AG04450 (cell line): Measurements from ENCODE around the gene MTHFS. TPM values are rescaled to one million over a fixed set of nuclear protein-coding genes. Genes with fewer than 3 reads are reported as not detected.
"Not testable (repeated sequence)": the region's sequence is repeated elsewhere in the genome, so short reads cannot be mapped to it uniquely, and the experiment has no call there.

Source experiments
- CTCF ChIA-PET: fragments of 300-600, 350-600 bp; formaldehyde crosslinking; extraction: SDS; loops from one replicate; lab custom pipeline; 2022; ENCODE audit warnings: antibody characterized with exemption, inconsistent platforms; lab: Charles Lee
- POLR2A ChIA-PET: fragments of 350-600 bp; formaldehyde crosslinking; extraction: SDS; loops from one replicate; lab custom pipeline; 2021; ENCODE audit warnings: antibody characterized with exemption, inconsistent platforms; lab: Yijun Ruan, JAX
- DNase-seq: peaks from one replicate; pipeline ENCODE4 v3.0.0-alpha.2; 2011; ENCODE audit warnings: low read depth, low spot score
- H3K27ac ChIP-seq: one replicate; pipeline ENCODE4 v1.5.1; 2012; ENCODE audit warnings: low read depth, low read length, control low read depth
- H3K27me3 ChIP-seq: one replicate; pipeline ENCODE4 v1.6.0; 2012; ENCODE audit warnings: low read length; ENCODE audit not compliant: control insufficient read depth, insufficient read depth
- H3K4me3 ChIP-seq: 2 replicates; pipeline ENCODE4 v1.5.1; 2011; ENCODE audit warnings: mild to moderate bottlenecking, low read depth, low read length, control low read depth
- H3K9me3 ChIP-seq: 2 replicates; pipeline ENCODE4 v1.5.1; 2012; ENCODE audit warnings: low read length; ENCODE audit not compliant: control insufficient read depth, insufficient read depth
- polyA plus RNA-seq: library from polyadenylated mRNA; depleted of rRNA; stranded (reverse); fragments of >200 nt; gene quantifications from 2 replicates; pipeline ENCODE4 v1.2.3, GENCODE V29; 2011
- TF ChIP-seq, protein P1 (sequence below): IDR thresholded peaks from 2 replicates; pipeline ENCODE4 v1.5.1; 2011; ENCODE audit warnings: low read depth, low read length, control low read depth, inconsistent platforms

MTHFS gene
- polyA plus RNA-seq, 1 experiment = 20.0 TPM

DNA sequence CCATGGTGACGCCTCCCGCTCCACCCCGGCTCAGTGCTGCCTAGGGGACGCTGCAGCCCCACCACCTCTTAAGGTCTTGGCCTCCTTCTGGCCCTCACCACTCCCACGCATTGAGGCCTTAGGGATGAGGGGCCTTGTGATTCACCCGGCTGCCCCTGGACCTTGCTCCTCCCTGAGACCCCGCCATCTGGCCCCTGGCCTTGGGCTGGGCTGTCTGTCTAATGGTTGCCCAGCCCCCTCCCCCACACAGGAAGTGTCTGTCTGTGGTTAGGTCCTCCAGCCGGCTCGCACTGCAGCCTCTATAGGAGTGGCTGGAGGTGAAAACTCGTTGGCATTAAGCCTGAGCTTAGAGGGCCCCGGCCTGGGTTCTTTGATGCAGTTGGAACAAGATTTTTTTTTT is 21.5 kb upstream of the MTHFS start:
- TF ChIP-seq, protein P1, sequence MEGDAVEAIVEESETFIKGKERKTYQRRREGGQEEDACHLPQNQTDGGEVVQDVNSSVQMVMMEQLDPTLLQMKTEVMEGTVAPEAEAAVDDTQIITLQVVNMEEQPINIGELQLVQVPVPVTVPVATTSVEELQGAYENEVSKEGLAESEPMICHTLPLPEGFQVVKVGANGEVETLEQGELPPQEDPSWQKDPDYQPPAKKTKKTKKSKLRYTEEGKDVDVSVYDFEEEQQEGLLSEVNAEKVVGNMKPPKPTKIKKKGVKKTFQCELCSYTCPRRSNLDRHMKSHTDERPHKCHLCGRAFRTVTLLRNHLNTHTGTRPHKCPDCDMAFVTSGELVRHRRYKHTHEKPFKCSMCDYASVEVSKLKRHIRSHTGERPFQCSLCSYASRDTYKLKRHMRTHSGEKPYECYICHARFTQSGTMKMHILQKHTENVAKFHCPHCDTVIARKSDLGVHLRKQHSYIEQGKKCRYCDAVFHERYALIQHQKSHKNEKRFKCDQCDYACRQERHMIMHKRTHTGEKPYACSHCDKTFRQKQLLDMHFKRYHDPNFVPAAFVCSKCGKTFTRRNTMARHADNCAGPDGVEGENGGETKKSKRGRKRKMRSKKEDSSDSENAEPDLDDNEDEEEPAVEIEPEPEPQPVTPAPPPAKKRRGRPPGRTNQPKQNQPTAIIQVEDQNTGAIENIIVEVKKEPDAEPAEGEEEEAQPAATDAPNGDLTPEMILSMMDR = no peak
- CTCF ChIA-PET = no interaction called here

DNA sequence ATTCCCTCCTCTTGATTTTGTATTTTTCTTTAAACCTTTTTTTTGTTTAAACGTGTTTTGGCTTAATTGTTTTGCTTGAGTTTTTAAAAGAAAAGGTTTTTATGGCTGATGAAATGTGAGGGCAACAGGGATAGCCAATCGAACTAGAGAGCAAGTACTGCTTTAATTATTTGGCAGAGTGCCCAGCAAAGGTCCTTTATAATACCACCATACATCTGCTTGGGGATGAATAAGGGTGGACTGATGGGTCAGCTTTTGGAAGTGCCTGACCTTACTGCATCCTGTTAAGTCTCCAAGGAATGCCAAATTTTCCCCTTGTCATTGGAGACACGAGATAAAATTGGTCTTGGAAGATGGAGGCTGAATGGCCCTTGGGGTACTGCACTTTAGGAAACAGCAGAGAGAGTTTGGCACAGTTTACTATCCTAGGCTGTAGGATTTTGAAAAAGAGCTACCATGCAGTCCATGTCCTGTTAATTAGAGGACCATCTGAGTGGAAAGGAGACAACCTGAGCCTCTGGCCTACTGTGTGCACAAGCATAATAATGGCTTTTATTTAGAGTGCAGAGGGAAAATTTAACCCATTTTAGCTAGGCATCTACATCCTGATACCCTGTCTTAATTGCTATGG is 19.8 kb upstream of the MTHFS start:
- Histone ChIP-seq H3K9me3 (peaks cover 44% of the 10 kb centered on the region), H3K4me3 (no peak overlapping the region), H3K27me3 (no peaks in the 10 kb centered on the region), H3K27ac (no peak overlapping the region)
- CTCF ChIA-PET = interaction anchor here (0.9 kb wide), 1 partner anchor 76 kb away, joined by 3 read pairs; no protein-coding TSS in a partner anchor
- TF ChIP-seq, protein P1 = no peak
- POLR2A ChIA-PET = no interaction called here
- DNase-seq = no peak

More for the DNA sequence above, 21.5 kb upstream of the MTHFS start:
- no peak overlapping the region for H3K4me3 ChIP-seq
- POLR2A ChIA-PET = no interaction called here
- peaks cover 49% of the 10 kb centered on the region for H3K9me3 ChIP-seq
- H3K27ac ChIP-seq = no peak overlapping the region
- no peak for DNase-seq
- H3K27me3 ChIP-seq = no peaks in the 10 kb centered on the region

DNA sequence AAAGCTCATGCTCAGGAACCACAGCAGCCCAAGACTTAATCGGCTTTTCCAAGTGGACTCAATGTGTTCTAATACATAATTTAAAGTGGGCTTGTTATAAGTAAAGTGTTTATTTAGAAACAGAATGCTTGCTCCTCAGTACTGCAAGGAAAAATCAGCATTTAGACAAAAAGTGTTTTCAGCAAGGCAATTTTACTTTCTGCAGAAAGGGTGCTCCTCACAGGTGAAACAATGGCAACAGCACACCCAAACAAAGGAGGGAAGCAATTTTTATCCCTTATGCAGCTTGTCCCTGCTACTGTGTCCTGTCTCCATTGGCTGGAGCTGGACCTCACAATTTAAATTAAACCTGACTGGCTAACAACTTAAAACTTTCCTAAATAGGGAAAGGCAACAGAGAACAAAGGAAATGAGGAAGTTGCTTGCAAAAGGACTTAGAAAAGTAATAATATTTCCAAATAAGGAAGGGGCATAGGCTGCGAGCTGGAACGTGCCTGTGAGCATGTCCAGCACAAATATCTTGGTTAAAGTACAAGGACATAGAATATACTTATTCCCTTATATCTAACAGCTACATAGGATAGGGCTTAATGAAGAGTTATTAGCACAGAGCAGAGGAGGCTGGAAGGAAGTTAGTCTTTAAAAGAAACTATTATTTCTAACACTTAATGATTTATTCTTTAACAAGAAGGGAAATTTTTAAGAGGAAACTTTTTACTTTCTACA is 19.1 kb upstream of the MTHFS start:
- H3K9me3 ChIP-seq = peaks cover 39% of the 10 kb centered on the region
- CTCF ChIA-PET = interaction anchor here (0.9 kb wide), 1 partner anchor 77 kb away, joined by 3 read pairs; no protein-coding TSS in a partner anchor
- H3K27me3 ChIP-seq, H3K27ac ChIP-seq, DNase-seq, H3K4me3 ChIP-seq, POLR2A ChIA-PET: not testable (repeated sequence)

DNA sequence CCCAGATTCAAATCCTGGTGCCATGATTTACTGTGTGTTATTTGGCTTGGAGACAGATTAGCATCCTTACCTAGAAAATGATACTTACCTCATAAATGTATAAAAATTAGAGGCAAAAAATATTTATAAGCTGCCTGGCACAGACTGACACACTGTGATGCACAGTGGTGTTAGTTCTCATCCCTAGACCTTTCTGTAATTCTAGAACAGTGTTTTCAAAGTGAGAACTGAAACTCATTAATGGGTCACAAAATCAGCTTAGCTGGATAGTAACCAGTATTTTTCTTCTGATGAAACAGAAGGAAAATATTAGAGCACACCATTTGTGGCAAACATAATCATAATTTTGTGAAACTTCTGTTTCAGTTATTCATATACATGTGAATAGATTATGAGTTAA is 17.9 kb upstream of the MTHFS start:
- no peak for DNase-seq
- Histone ChIP-seq H3K27me3 (no peaks in the 10 kb centered on the region), H3K9me3 (peaks cover 31% of the 10 kb centered on the region), H3K27ac (no peak overlapping the region), H3K4me3 (no peak overlapping the region)
- ChIA-PET POLR2A (no interaction called here), CTCF (no interaction called here)
- TF ChIP-seq, protein P1 = no peak

DNA sequence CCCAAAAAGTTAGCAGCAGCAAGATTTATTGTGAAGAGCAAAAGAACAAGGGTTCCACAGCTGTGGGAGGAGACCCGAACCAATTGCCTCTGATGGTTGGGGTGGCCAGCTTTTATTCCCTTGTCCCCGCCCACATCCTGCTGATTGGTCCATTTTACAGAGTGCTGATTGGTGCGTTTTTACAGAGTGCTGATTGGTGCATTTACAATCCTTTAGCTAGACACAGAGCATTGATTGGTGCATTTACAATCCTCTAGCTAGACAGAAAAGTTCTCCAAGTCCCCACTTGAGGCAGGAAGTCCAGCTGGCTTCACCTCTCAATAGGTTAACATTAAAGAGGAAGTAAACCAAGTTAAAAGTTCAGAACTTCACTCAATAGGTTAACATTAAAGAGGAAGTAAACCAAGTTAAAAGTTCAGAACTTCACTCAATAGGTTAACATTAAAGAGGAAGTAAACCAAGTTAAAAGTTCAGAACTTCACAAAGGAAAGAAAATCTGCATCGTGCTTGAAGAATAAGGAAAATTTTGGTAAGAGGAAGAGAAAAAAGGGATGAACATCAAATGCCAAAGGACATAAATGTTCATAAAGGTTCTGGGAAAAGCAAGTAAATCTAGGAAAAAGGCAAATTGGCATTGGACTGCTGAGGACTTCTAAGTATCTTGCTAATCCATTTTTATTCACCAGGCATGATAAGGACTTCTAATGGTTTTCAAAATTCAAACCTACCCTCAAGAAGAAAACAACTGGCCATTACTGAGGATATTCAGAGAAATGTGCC is 12.9 kb upstream of the MTHFS start:
- not testable (repeated sequence) for H3K4me3 ChIP-seq, H3K27me3 ChIP-seq, H3K9me3 ChIP-seq, H3K27ac ChIP-seq, DNase-seq
- ChIA-PET CTCF (interaction anchor here (1.5 kb wide), 1 partner anchor 83 kb away, joined by 3 read pairs; no protein-coding TSS in a partner anchor), POLR2A (interaction anchor here (1.0 kb wide), 1 partner anchor 14 kb away, joined by 4 read pairs; no protein-coding TSS in a partner anchor)
